Measurements from ENCODE around the gene STARD8. TPM values are rescaled to one million over a fixed set of nuclear protein-coding genes. Genes with fewer than 3 reads are reported as not detected.

STARD8 gene
- total RNA-seq, 1 experiment from 2014 or later = not detected

DNA sequence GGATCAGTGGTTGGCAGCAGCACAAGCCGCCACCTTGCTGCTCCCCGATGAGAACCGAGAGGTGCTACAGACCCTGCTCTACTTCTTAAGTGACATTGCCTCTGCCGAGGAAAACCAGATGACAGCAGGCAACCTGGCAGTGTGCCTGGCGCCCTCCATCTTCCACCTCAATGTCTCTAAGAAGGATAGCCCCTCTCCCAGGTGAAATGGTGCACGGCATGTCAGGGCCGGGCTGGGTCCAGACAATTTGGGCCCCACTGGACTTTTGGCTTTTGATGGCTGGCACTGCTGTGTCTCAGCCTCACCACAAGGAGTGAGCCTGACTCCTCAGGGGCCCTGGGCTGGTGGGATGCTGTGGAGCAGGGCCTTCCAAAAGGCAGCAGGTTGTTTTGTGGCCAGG lies 74.1 kb downstream of the STARD8 start:
- intact Hi-C loops (cut with micrococcal nuclease; ENCODE audit: unreplicated experiment) = no loop called here
- Mint-ChIP-seq H3K9me3 (ENCODE audit: unreplicated experiment) (no peaks in the 10 kb centered on the region), H3K4me3 (ENCODE audit: unreplicated experiment) (no peak overlapping the region)

DNA sequence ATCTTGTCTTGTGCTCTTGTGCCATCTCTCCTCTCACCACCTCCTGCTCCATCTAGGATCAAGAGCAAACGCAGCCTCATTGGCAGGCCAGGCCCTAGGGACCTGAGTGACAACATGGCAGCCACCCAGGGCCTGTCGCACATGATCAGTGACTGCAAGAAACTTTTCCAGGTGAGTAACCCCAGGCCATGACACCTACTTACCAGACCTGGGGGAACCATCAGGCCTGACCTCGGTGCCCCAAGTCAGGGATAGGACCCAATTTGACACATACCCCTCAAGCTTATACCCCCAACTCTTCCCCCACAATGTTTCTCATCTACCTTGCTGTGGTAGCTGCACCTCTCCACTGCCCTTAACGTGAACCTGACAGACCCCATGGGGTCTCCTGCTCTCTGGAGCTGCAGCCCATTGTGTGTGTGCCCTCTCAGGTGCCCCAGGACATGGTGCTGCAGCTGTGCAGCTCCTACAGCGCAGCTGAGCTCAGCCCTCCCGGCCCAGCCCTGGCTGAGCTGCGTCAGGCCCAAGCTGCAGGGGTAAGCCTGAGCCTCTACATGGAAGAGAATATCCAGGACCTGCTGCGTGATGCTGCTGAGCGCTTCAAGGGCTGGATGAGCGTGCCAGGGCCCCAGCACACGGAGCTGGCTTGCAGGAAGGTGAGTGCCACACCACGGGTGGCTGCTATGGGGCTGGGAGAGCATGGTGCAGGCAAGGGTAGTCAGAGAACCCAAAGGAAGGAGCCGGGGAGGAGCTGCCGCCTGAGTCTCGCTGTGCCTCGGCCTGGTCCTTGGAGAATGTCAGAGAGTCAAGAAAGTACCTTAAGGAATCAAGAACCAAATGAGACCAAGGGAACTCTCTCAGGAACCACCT lies 74.8 kb downstream of the STARD8 start:
- CTCF ChIA-PET = no interaction called here
- no peak for DNase-seq
- no peaks in the 10 kb centered on the region for H3K4me1 ChIP-seq

More for the DNA sequence above, 74.1 kb downstream of the STARD8 start:
- Mint-ChIP-seq H3K4me1 (ENCODE audit: low read depth, unreplicated experiment) (no peaks in the 10 kb centered on the region), H3K36me3 (ENCODE audit: insufficient read depth, unreplicated experiment) (no peaks in the 10 kb centered on the region), H3K27me3 (ENCODE audit: insufficient read depth, unreplicated experiment) (no peaks in the 10 kb centered on the region), H3K27ac (ENCODE audit: unreplicated experiment) (no peak overlapping the region)
- Histone ChIP-seq H3K9me3 (no peaks in the 10 kb centered on the region), H3K4me1 (no peaks in the 10 kb centered on the region), H3K27me3 (replicated peaks; ENCODE audit: control insufficient read depth, insufficient read depth, low read length) (no peaks in the 10 kb centered on the region), H3K4me3 (ENCODE audit: low read depth, low read length) (no peak overlapping the region), H3K36me3 (ENCODE audit: control insufficient read depth, insufficient read depth, low read length) (no peaks in the 10 kb centered on the region)
- TF ChIP-seq, protein P1, sequence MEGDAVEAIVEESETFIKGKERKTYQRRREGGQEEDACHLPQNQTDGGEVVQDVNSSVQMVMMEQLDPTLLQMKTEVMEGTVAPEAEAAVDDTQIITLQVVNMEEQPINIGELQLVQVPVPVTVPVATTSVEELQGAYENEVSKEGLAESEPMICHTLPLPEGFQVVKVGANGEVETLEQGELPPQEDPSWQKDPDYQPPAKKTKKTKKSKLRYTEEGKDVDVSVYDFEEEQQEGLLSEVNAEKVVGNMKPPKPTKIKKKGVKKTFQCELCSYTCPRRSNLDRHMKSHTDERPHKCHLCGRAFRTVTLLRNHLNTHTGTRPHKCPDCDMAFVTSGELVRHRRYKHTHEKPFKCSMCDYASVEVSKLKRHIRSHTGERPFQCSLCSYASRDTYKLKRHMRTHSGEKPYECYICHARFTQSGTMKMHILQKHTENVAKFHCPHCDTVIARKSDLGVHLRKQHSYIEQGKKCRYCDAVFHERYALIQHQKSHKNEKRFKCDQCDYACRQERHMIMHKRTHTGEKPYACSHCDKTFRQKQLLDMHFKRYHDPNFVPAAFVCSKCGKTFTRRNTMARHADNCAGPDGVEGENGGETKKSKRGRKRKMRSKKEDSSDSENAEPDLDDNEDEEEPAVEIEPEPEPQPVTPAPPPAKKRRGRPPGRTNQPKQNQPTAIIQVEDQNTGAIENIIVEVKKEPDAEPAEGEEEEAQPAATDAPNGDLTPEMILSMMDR (IDR thresholded peaks at IDR 0.05; ENCODE audit: insufficient read depth in 1 of 2, low read depth in 1 of 2, low read length in 1 of 2, severe bottlenecking in 1 of 2, unreplicated experiment in 1 of 2) = no peak
- no TSS peak for BruUV-seq (replicated peaks)
- DNase-seq = no peak
- ChIA-PET CTCF (no interaction called here), POLR2A (no interaction called here)

DNA sequence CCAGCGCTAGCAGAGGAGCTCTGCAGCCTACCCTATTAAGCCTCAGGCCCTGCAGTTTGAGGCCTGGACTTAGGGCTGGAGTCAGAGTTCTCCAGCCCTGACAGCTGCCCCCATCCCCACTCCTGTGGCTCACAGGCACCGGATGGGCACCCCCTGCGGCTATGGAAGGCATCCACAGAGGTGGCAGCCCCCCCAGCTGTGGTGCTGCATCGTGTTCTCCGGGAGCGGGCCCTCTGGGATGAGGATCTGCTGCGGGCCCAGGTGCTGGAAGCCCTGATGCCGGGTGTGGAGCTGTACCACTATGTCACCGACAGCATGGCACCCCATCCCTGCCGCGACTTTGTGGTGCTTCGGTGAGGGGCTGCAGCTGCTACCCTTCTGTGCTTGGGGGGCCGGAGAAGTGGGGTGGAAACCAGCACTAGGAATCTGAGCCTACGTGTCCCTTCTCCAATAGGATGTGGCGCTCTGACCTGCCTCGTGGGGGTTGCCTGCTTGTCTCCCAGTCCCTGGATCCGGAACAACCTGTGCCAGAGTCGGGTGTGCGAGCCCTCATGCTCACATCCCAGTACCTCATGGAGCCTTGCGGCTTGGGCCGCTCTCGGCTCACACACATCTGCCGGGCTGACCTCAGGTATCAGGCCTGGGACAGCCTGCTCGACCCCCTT lies 76.2 kb downstream of the STARD8 start:
- TF ChIP-seq, protein P1 (IDR thresholded peaks at IDR 0.05; ENCODE audit: insufficient read depth in 1 of 2, low read depth in 1 of 2, low read length in 1 of 2, severe bottlenecking in 1 of 2, unreplicated experiment in 1 of 2) = no peak
- H3K27ac Mint-ChIP-seq (ENCODE audit: unreplicated experiment) = no peak overlapping the region
- no peaks in the 10 kb centered on the region for H3K27me3 Mint-ChIP-seq (ENCODE audit: insufficient read depth, unreplicated experiment)
- no peak overlapping the region for H3K4me3 Mint-ChIP-seq (ENCODE audit: unreplicated experiment)
- H3K36me3 ChIP-seq (ENCODE audit: control insufficient read depth, insufficient read depth, low read length) = no peaks in the 10 kb centered on the region
- no peak overlapping the region for H3K4me3 ChIP-seq (ENCODE audit: low read depth, low read length)
- no peaks in the 10 kb centered on the region for H3K4me1 ChIP-seq
- H3K36me3 Mint-ChIP-seq (ENCODE audit: insufficient read depth, unreplicated experiment) = no peaks in the 10 kb centered on the region
- no peaks in the 10 kb centered on the region for H3K9me3 Mint-ChIP-seq (ENCODE audit: unreplicated experiment)
- no TSS peak for BruUV-seq (replicated peaks)
- CTCF ChIA-PET = no interaction called here
- H3K4me1 Mint-ChIP-seq (ENCODE audit: low read depth, unreplicated experiment) = no peaks in the 10 kb centered on the region
- intact Hi-C loops (cut with micrococcal nuclease; ENCODE audit: unreplicated experiment) = no loop called here
- DNase-seq = no peak
- H3K9me3 ChIP-seq = no peaks in the 10 kb centered on the region
- H3K27me3 ChIP-seq (replicated peaks; ENCODE audit: control insufficient read depth, insufficient read depth, low read length) = no peaks in the 10 kb centered on the region
- POLR2A ChIA-PET = no interaction called here

More for the DNA sequence above, 74.8 kb downstream of the STARD8 start:
- no peaks in the 10 kb centered on the region for H3K36me3 Mint-ChIP-seq (ENCODE audit: insufficient read depth, unreplicated experiment)
- no peaks in the 10 kb centered on the region for H3K27me3 ChIP-seq (replicated peaks; ENCODE audit: control insufficient read depth, insufficient read depth, low read length)
- H3K4me3 ChIP-seq (ENCODE audit: low read depth, low read length) = no peak overlapping the region
- H3K27ac Mint-ChIP-seq (ENCODE audit: unreplicated experiment) = no peak overlapping the region
- H3K4me1 Mint-ChIP-seq (ENCODE audit: low read depth, unreplicated experiment) = no peaks in the 10 kb centered on the region
- no peaks in the 10 kb centered on the region for H3K27me3 Mint-ChIP-seq (ENCODE audit: insufficient read depth, unreplicated experiment)
- intact Hi-C loops (cut with micrococcal nuclease; ENCODE audit: unreplicated experiment) = no loop called here
- H3K9me3 Mint-ChIP-seq (ENCODE audit: unreplicated experiment) = no peaks in the 10 kb centered on the region
- no peaks in the 10 kb centered on the region for H3K36me3 ChIP-seq (ENCODE audit: control insufficient read depth, insufficient read depth, low read length)
- POLR2A ChIA-PET = no interaction called here
- H3K4me3 Mint-ChIP-seq (ENCODE audit: unreplicated experiment) = no peak overlapping the region
- BruUV-seq (replicated peaks) = no TSS peak
- TF ChIP-seq, protein P1 (IDR thresholded peaks at IDR 0.05; ENCODE audit: insufficient read depth in 1 of 2, low read depth in 1 of 2, low read length in 1 of 2, severe bottlenecking in 1 of 2, unreplicated experiment in 1 of 2) = no peak
- H3K9me3 ChIP-seq = no peaks in the 10 kb centered on the region

Data from Caco-2 (cell line).